Activated CD8-positive, alpha-beta memory T cell treated with anti-CD3 and anti-CD28 coated beads, Interleukin-2, amount 10 ng/mL, durations not matched to agents 7 days and 5 days (primary cell): ENCODE data around the gene DNAH2. TPM values are rescaled to one million over a fixed set of nuclear protein-coding genes. Genes with fewer than 3 reads are reported as not detected.

Experiments
- ATAC-seq: fragments of 150-1000 bp; cut with Tn5 transposase; one replicate; pipeline ENCODE4 v1.10.0; 2021; ENCODE audit warnings: moderate library complexity
- CTCF ChIA-PET: fragments of 350-600 bp; sonication (Branson Sonifier 250); formaldehyde crosslinking; loops from one replicate; lab custom pipeline; 2021; ENCODE audit warnings: antibody characterized with exemption; lab: Charles Lee
- DNase-seq: peaks from one replicate; pipeline ENCODE4 v3.0.0-alpha.2; 2020
- H3K27ac Mint-ChIP-seq: one replicate; pipeline ENCODE4 v1.8.0; 2021; ENCODE audit warnings: mild to moderate bottlenecking, mixed read lengths
- H3K27me3 Mint-ChIP-seq: one replicate; pipeline ENCODE4 v1.8.0; 2021; ENCODE audit warnings: mixed read lengths
- H3K36me3 Mint-ChIP-seq: one replicate; pipeline ENCODE4 v1.8.0; 2021; ENCODE audit warnings: mild to moderate bottlenecking, mixed read lengths
- H3K4me1 Mint-ChIP-seq: one replicate; pipeline ENCODE4 v1.8.0; 2021; ENCODE audit warnings: mixed read lengths
- H3K4me3 Mint-ChIP-seq: one replicate; pipeline ENCODE4 v1.8.0; 2021; ENCODE audit warnings: mild to moderate bottlenecking, moderate library complexity, mixed read lengths
- H3K9me3 Mint-ChIP-seq: one replicate; pipeline ENCODE4 v1.8.0; 2022; ENCODE audit warnings: low read depth, mixed read lengths
- total RNA-seq, 2 experiments: library from RNA; stranded (reverse); gene quantifications; one replicate each; pipeline ENCODE4 v1.2.3, GENCODE V29; 2021

The DNAH2 gene
- total RNA-seq, 2 experiments from 2014 or later, result not detected

- H3K36me3 Mint-ChIP-seq, result no peaks in the 10 kb centered on the region
- H3K9me3 Mint-ChIP-seq, result no peaks in the 10 kb centered on the region
- no peak overlapping the region for H3K27ac Mint-ChIP-seq
- DNase-seq (no peak), ATAC-seq (no peak)
- H3K4me1 Mint-ChIP-seq, result no peaks in the 10 kb centered on the region
- no peak overlapping the region for H3K4me3 Mint-ChIP-seq
- H3K27me3 Mint-ChIP-seq, result peaks cover 14% of the 10 kb centered on the region
- CTCF ChIA-PET, result interaction anchor here (0.8 to 1.4 kb wide), 2 partner anchors 220 to 261 kb away, joined by 3 to 4 read pairs; no protein-coding TSS in a partner anchor
These were observed 63.2 kb downstream of the DNAH2 start for GRCh38 chr17:7780736-7781135.

- Mint-ChIP-seq H3K4me1 (no peaks in the 10 kb centered on the region), H3K27ac (no peak overlapping the region), H3K36me3 (no peaks in the 10 kb centered on the region), H3K9me3 (no peaks in the 10 kb centered on the region), H3K27me3 (peaks cover 9% of the 10 kb centered on the region), H3K4me3 (no peak overlapping the region)
- ATAC-seq, result no peak
- no peak for DNase-seq
- CTCF ChIA-PET, result no interaction called here
These were observed 63.9 kb downstream of the DNAH2 start for GRCh38 chr17:7781429-7781828.

GRCh38 chr17:7782240-7782639 lies 64.7 kb downstream of the DNAH2 start:
- CTCF ChIA-PET, result interaction anchor here (1.5 kb wide), 1 partner anchor 38 kb away, joined by 9 read pairs; no protein-coding TSS in a partner anchor
- Mint-ChIP-seq H3K4me1 (no peaks in the 10 kb centered on the region), H3K36me3 (no peaks in the 10 kb centered on the region), H3K27me3 (peaks cover 5% of the 10 kb centered on the region), H3K4me3 (no peak overlapping the region), H3K9me3 (no peaks in the 10 kb centered on the region), H3K27ac (no peak overlapping the region)
- DNase-seq (no peak), ATAC-seq (no peak)

GRCh38 chr17:7786866-7787265 lies 69.3 kb downstream of the DNAH2 start:
- DNase-seq (no peak), ATAC-seq (no peak)
- Mint-ChIP-seq H3K9me3 (no peaks in the 10 kb centered on the region), H3K4me3 (no peak overlapping the region), H3K4me1 (no peaks in the 10 kb centered on the region), H3K27ac (no peak overlapping the region), H3K27me3 (peaks cover 4% of the 10 kb centered on the region), H3K36me3 (no peaks in the 10 kb centered on the region)
- CTCF ChIA-PET, result no interaction called here

GRCh38 chr17:7789131-7789530 lies 71.6 kb downstream of the DNAH2 start:
- Mint-ChIP-seq H3K27me3 (peaks cover 2% of the 10 kb centered on the region), H3K27ac (no peak overlapping the region), H3K4me1 (no peaks in the 10 kb centered on the region), H3K4me3 (no peak overlapping the region), H3K9me3 (no peaks in the 10 kb centered on the region), H3K36me3 (no peaks in the 10 kb centered on the region)
- ATAC-seq, result no peak
- CTCF ChIA-PET, result no interaction called here
- no peak for DNase-seq

GRCh38 chr17:7790150-7790549 lies 72.6 kb downstream of the DNAH2 start:
- CTCF ChIA-PET, result no interaction called here

GRCh38 chr17:7792611-7793010 lies 75.1 kb downstream of the DNAH2 start:
- CTCF ChIA-PET, result interaction anchor here (1.0 kb wide), 1 partner anchor 13 kb away, joined by 3 read pairs; no protein-coding TSS in a partner anchor
- no peaks in the 10 kb centered on the region for H3K4me1 Mint-ChIP-seq
- no peak overlapping the region for H3K27ac Mint-ChIP-seq
- H3K27me3 Mint-ChIP-seq, result peaks cover 2% of the 10 kb centered on the region
- DNase-seq (no peak), ATAC-seq (no peak)
- H3K4me3 Mint-ChIP-seq, result no peak overlapping the region
- no peaks in the 10 kb centered on the region for H3K9me3 Mint-ChIP-seq
- no peaks in the 10 kb centered on the region for H3K36me3 Mint-ChIP-seq

More at GRCh38 chr17:7790150-7790549, 72.6 kb downstream of the DNAH2 start:
- Mint-ChIP-seq H3K4me3 (no peak overlapping the region), H3K36me3 (no peaks in the 10 kb centered on the region), H3K4me1 (no peaks in the 10 kb centered on the region), H3K9me3 (no peaks in the 10 kb centered on the region), H3K27ac (no peak overlapping the region), H3K27me3 (peaks cover 2% of the 10 kb centered on the region)
- ATAC-seq, result no peak
- no peak for DNase-seq

- H3K27me3 Mint-ChIP-seq, result no peaks in the 10 kb centered on the region
- ATAC-seq (no peak), DNase-seq (no peak)
- no peak overlapping the region for H3K4me3 Mint-ChIP-seq
- no peaks in the 10 kb centered on the region for H3K4me1 Mint-ChIP-seq
- no peaks in the 10 kb centered on the region for H3K36me3 Mint-ChIP-seq
- H3K27ac Mint-ChIP-seq, result no peak overlapping the region
- H3K9me3 Mint-ChIP-seq, result no peaks in the 10 kb centered on the region
- CTCF ChIA-PET, result no interaction called here
These were observed 76.6 kb downstream of the DNAH2 start for GRCh38 chr17:7794075-7794663.

- Mint-ChIP-seq H3K4me3 (no peak overlapping the region), H3K9me3 (no peaks in the 10 kb centered on the region), H3K4me1 (no peaks in the 10 kb centered on the region), H3K27ac (no peak overlapping the region), H3K27me3 (peaks cover 2% of the 10 kb centered on the region), H3K36me3 (no peaks in the 10 kb centered on the region)
- CTCF ChIA-PET, result no interaction called here
- DNase-seq, result no peak
- ATAC-seq, result no peak
These were observed 80.4 kb downstream of the DNAH2 start for GRCh38 chr17:7797976-7798375.

- no peak overlapping the region for H3K4me3 Mint-ChIP-seq
- H3K4me1 Mint-ChIP-seq, result no peaks in the 10 kb centered on the region
- no peaks in the 10 kb centered on the region for H3K36me3 Mint-ChIP-seq
- CTCF ChIA-PET, result no interaction called here
- H3K9me3 Mint-ChIP-seq, result no peaks in the 10 kb centered on the region
- H3K27ac Mint-ChIP-seq, result no peak overlapping the region
- no peak for ATAC-seq
- no peak for DNase-seq
- peaks cover 4% of the 10 kb centered on the region for H3K27me3 Mint-ChIP-seq
These were observed 81.3 kb downstream of the DNAH2 start for GRCh38 chr17:7798839-7799238.

GRCh38 chr17:7803981-7804380 lies 86.4 kb downstream of the DNAH2 start:
- DNase-seq (no peak), ATAC-seq (no peak)
- CTCF ChIA-PET, result interaction anchor here (1.0 kb wide), 1 partner anchor 30 kb away, joined by 3 read pairs; the partner anchor contains the start of gene KDM6B
- Mint-ChIP-seq H3K36me3 (no peaks in the 10 kb centered on the region), H3K27ac (no peak overlapping the region), H3K9me3 (no peaks in the 10 kb centered on the region), H3K4me1 (no peaks in the 10 kb centered on the region), H3K4me3 (no peak overlapping the region), H3K27me3 (peaks cover 21% of the 10 kb centered on the region)

GRCh38 chr17:7806587-7806986 lies 89.0 kb downstream of the DNAH2 start:
- peaks cover 25% of the 10 kb centered on the region for H3K27me3 Mint-ChIP-seq
- no peak overlapping the region for H3K27ac Mint-ChIP-seq

GRCh38 chr17:7807206-7807605 lies 89.7 kb downstream of the DNAH2 start:
- CTCF ChIA-PET, result interaction anchor here (1.5 kb wide), 1 partner anchor 18 kb away, joined by 3 read pairs; no protein-coding TSS in a partner anchor
- no peaks in the 10 kb centered on the region for H3K9me3 Mint-ChIP-seq
- H3K36me3 Mint-ChIP-seq, result no peaks in the 10 kb centered on the region
- no peaks in the 10 kb centered on the region for H3K4me1 Mint-ChIP-seq
- H3K27me3 Mint-ChIP-seq, result peaks cover 25% of the 10 kb centered on the region
- DNase-seq (no peak), ATAC-seq (no peak)
- H3K27ac Mint-ChIP-seq, result no peak overlapping the region
- no peak overlapping the region for H3K4me3 Mint-ChIP-seq

More at GRCh38 chr17:7806587-7806986, 89.0 kb downstream of the DNAH2 start:
- DNase-seq (no peak), ATAC-seq (no peak)
- Mint-ChIP-seq H3K36me3 (no peaks in the 10 kb centered on the region), H3K4me1 (no peaks in the 10 kb centered on the region), H3K9me3 (no peaks in the 10 kb centered on the region), H3K4me3 (no peak overlapping the region)
- CTCF ChIA-PET, result no interaction called here

- CTCF ChIA-PET, result interaction anchor here (0.5 to 0.7 kb wide), 2 partner anchors 24 to 176 kb away, joined by 3 read pairs; no protein-coding TSS in a partner anchor
- no peak for DNase-seq
- no peak overlapping the region for H3K4me3 Mint-ChIP-seq
- no peaks in the 10 kb centered on the region for H3K36me3 Mint-ChIP-seq
- ATAC-seq, result no peak
- H3K9me3 Mint-ChIP-seq, result no peaks in the 10 kb centered on the region
- no peak overlapping the region for H3K27ac Mint-ChIP-seq
- H3K4me1 Mint-ChIP-seq, result no peaks in the 10 kb centered on the region
- peaks cover 19% of the 10 kb centered on the region for H3K27me3 Mint-ChIP-seq
These were observed 91.7 kb downstream of the DNAH2 start for GRCh38 chr17:7809086-7809790.
